Kidney (tissue), 14 donors: ENCODE measurements around the gene ANKS6. TPM values are rescaled to one million over a fixed set of nuclear protein-coding genes. Genes with fewer than 3 reads are reported as not detected.

Experiments used
- DNase-seq, 5 donors: peaks; one replicate each; pipeline ENCODE4 v3.0.0-alpha.2; 2013 to 2020
- FAIRE-seq: peaks from 2 replicates; lab custom pipeline; 2012; peaks lifted over from hg19 to GRCh38; lab: Jason Lieb, UNC
- H3K27ac ChIP-seq, 2 donors: one replicate each; pipeline ENCODE4 v1.7.0; 2013; ENCODE audit warnings: low read depth in 2 of 2, low read length in 2 of 2, inconsistent platforms in 1 of 2
- H3K27me3 ChIP-seq: one replicate; pipeline ENCODE4 v1.7.1; 2013; ENCODE audit warnings: low read length, inconsistent platforms; ENCODE audit not compliant: control insufficient read depth, insufficient read depth
- H3K36me3 ChIP-seq, 3 donors: one replicate each; pipeline versions ENCODE4 v1.7.0 to v1.7.1; 2013; ENCODE audit warnings: low read length in 3 of 3, control low read depth in 1 of 3, inconsistent platforms in 1 of 3; ENCODE audit not compliant: insufficient read depth in 3 of 3, control insufficient read depth in 2 of 3
- H3K4me1 ChIP-seq, 3 donors: one replicate each; pipeline versions ENCODE4 v1.7.0 to v1.7.1; 2013; ENCODE audit warnings: low read length in 3 of 3, inconsistent platforms in 1 of 3, low read depth in 1 of 3; ENCODE audit not compliant: control insufficient read depth in 2 of 3, insufficient read depth in 2 of 3
- H3K4me3 ChIP-seq, 3 donors: one replicate each; pipeline versions ENCODE4 v1.7.0 to v1.8.1; 2013; ENCODE audit warnings: low read length in 3 of 3, control low read depth in 1 of 3, inconsistent platforms in 1 of 3
- H3K9ac ChIP-seq, 3 donors: one replicate each; pipeline versions ENCODE4 v1.7.0 to v1.7.1; 2013; ENCODE audit warnings: low read length in 3 of 3, control low read depth in 1 of 3, inconsistent platforms in 1 of 3
- H3K9me3 ChIP-seq, 3 donors: one replicate each; pipeline versions ENCODE4 v1.7.0 to v1.7.1; 2013; ENCODE audit warnings: low read length in 3 of 3, control low read depth in 1 of 3, inconsistent platforms in 1 of 3; ENCODE audit not compliant: control insufficient read depth in 2 of 3, insufficient read depth in 1 of 3
- intact Hi-C: fragments of 100-400 bp; cut with DNase I; formaldehyde crosslinking; loops from one replicate; pipeline ENCODE4 v1.11.1; 2022
- polyA plus RNA-seq: library from polyadenylated mRNA; stranded (reverse); fragments of 350-450 nt; fragmentation: Illumina TruSeq; extraction: RNeasy Lipid Tissue Mini Kit (QIAGEN cat#74804); gene quantifications from one replicate; pipeline ENCODE4 v1.2.3, GENCODE V29; 2014; ENCODE audit warnings: low read depth, low replicate concordance; ENCODE audit not compliant: insufficient read depth
- total RNA-seq: library from RNA; stranded (reverse); fragmentation: NEBNext Ultra II Directional; extraction: Animal tissue kit (Norgen Biotek cat#: 25700); gene quantifications from one replicate; pipeline ENCODE4 v1.2.1, GENCODE V29; 2021
- TF ChIP-seq, protein P1 (sequence below): IDR thresholded peaks from 3 replicates; pipeline ENCODE4 v1.5.1; 2012; ENCODE audit warnings: mild to moderate bottlenecking, moderate library complexity, borderline replicate concordance; ENCODE audit not compliant: insufficient read depth; ENCODE audit errors: extremely low read depth
- donor health status: control.
- donor health status: control.
- donor health status: control.
- donor health status: control.
- donor health status: control.
- donor health status: DM: yes; HTN: yes; CAD: no.
- donor health status: Normal renal cell carcinoma (clear cell type).

Gene ANKS6
- total and polyA plus RNA-seq, 2 donors from 2014 or later: 22.0 to 31.8 TPM

DNA sequence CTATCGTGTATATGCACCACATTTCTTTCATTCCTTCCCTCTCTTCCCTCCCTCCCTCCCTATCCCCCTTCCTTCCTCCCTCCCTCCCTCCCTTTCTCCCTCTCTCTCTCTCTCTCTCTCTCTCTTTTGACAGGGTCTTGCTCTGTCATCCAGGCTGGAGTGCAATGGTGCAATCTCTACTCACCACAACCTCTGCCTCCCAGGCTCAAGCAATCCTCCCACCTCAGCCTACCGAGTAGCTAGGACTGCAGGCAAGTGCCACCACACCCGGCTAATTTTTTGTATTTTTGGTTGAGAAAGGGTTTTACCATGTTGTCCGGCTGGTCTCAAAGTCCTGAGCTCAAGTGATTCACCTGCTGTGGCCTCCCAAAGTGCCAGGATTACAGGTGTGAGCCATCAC lies 1.1 kb upstream of the ANKS6 start:
- intact Hi-C loops: no loop called here

DNA sequence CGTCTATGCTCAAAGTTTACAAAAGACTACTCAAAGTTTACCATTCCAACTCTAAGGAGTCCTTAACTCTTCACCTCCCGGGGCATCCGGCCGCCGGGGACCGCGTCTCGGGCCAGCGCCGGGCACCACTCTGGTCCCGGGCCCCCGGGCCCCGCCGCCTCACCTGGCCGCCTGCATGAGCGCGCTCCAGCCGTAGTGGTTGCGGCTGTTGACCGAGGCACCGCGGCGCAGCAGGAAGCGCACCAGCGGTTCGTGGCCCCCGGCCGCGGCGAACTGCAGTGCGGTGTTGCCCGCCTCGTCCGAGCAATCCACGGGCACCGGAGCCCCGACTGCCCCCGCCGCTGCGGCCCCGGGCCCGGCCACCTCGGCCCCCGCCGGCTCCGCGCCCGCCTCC lies 388 bp downstream of the ANKS6 start:
- DNase-seq (peak; percentile 49 to 84 (median 64)), FAIRE-seq (no peak)
- TF ChIP-seq, protein P1, sequence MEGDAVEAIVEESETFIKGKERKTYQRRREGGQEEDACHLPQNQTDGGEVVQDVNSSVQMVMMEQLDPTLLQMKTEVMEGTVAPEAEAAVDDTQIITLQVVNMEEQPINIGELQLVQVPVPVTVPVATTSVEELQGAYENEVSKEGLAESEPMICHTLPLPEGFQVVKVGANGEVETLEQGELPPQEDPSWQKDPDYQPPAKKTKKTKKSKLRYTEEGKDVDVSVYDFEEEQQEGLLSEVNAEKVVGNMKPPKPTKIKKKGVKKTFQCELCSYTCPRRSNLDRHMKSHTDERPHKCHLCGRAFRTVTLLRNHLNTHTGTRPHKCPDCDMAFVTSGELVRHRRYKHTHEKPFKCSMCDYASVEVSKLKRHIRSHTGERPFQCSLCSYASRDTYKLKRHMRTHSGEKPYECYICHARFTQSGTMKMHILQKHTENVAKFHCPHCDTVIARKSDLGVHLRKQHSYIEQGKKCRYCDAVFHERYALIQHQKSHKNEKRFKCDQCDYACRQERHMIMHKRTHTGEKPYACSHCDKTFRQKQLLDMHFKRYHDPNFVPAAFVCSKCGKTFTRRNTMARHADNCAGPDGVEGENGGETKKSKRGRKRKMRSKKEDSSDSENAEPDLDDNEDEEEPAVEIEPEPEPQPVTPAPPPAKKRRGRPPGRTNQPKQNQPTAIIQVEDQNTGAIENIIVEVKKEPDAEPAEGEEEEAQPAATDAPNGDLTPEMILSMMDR: no peak

More for the DNA sequence above, 1.1 kb upstream of the ANKS6 start:
- no peak overlapping the region for H3K4me3 ChIP-seq
- H3K27me3 ChIP-seq: no peaks in the 10 kb centered on the region
- TF ChIP-seq, protein P1: no peak
- H3K4me1 ChIP-seq: peaks cover 0 to 14% (median 7%) of the 10 kb centered on the region in 3 donors
- FAIRE-seq: no peak
- H3K27ac ChIP-seq: no peak overlapping the region
- H3K9ac ChIP-seq: no peak overlapping the region
- no peaks in the 10 kb centered on the region for H3K36me3 ChIP-seq
- no peak for DNase-seq
- H3K9me3 ChIP-seq: no peaks in the 10 kb centered on the region

DNA sequence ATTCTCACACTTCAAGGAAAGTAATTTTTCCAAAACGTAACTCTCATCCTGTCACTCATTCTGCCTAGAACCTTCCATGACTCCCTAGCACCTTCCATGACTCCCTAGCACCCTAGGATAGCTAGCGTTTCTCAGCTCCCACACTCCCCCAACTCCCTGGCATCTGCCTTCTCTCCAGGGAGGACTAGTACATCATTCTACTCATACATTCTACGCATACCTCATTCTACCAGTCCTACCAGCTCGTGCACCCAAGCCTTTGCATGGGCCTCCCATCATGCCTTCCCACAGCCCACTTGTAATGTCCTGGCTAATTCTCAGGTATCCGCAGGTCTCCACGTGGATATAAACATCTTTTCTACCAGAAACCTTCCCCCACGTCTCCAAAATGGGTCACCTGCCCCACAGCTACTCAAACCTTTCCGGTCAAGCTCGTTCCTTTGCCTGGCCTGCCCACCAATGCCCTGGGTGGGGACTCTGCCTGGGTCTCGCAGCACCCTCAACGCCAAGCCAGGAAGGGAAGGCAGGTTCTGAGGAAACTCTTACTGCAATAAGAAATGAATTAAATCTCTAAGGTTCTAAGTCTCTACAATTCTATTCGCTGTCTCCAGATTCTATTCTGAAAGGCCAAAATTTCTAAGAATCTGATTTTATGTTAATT lies 930 bp downstream of the ANKS6 start:
- intact Hi-C loops: no loop called here
- H3K27me3 ChIP-seq: no peaks in the 10 kb centered on the region
- H3K9me3 ChIP-seq: no peaks in the 10 kb centered on the region
- FAIRE-seq (no peak), DNase-seq (peak in 1 of 5 donors; percentile 45)
- no peaks in the 10 kb centered on the region for H3K36me3 ChIP-seq
- peaks cover 5 to 34% (median 26%) of the 10 kb centered on the region in 3 donors for H3K4me1 ChIP-seq
- TF ChIP-seq, protein P1: no peak
- H3K27ac ChIP-seq: peak overlapping the region; percentile 9 to 42
- peak overlapping the region; percentile 22 to 65 (median 49) for H3K9ac ChIP-seq
- peak overlapping the region; percentile 46 to 60 (median 53) for H3K4me3 ChIP-seq

More for the DNA sequence above, 388 bp downstream of the ANKS6 start:
- H3K4me1 ChIP-seq: peaks cover 5 to 29% (median 21%) of the 10 kb centered on the region in 3 donors
- no peaks in the 10 kb centered on the region for H3K36me3 ChIP-seq
- no peaks in the 10 kb centered on the region for H3K9me3 ChIP-seq
- no peaks in the 10 kb centered on the region for H3K27me3 ChIP-seq
- peak overlapping the region; percentile 22 to 65 (median 49) for H3K9ac ChIP-seq
- intact Hi-C loops: no loop called here
- H3K4me3 ChIP-seq: peak overlapping the region; percentile 46 to 60 (median 53)
- peak overlapping the region; percentile 9 to 42 for H3K27ac ChIP-seq
